Activated CD8-positive, alpha-beta memory T cell treated with anti-CD3 and anti-CD28 coated beads for 48 hours (primary cell): Measurements from ENCODE around the gene PRH1.

Experiments
- DNase-seq, 3 experiments: peaks; one replicate each; pipeline ENCODE4 v3.0.0-alpha.2; 2020; ENCODE audit warnings: low read depth in 2 of 3, low spot score in 2 of 3

Gene PRH1

GRCh38 chr12:10884086-10884725 is at the start of gene PRH1:
Gene PRH1, minus strand, starts transcription at chr12:10884255. Its CDS starts 38 bp downstream, at chr12:10884217.
- no peak for DNase-seq

- DNase-seq: no peak
Observed at GRCh38 chr12:10928746-10929286, 44.8 kb upstream of the PRH1 start, which contains the start of gene PRH2. Gene PRH2, plus strand, starts transcription at chr12:10929236. Its CDS starts 38 bp downstream, at chr12:10929274.

GRCh38 chr12:10926269-10926668 is 42.2 kb upstream of the PRH1 start:
- no peak for DNase-seq

- DNase-seq: no peak
Observed at GRCh38 chr12:10919809-10920208, 35.8 kb upstream of the PRH1 start.

GRCh38 chr12:10910380-10910779 is 26.3 kb upstream of the PRH1 start:
- DNase-seq: no peak

- no peak for DNase-seq
Observed at GRCh38 chr12:10909462-10909861, 25.4 kb upstream of the PRH1 start, which contains the start of gene TAS2R13. Gene TAS2R13, minus strand, starts transcription at chr12:10909562. Its CDS starts 264 bp downstream, at chr12:10909298.

- DNase-seq: no peak
Observed at GRCh38 chr12:10904686-10905085, 20.6 kb upstream of the PRH1 start.

- no peak for DNase-seq
Observed at GRCh38 chr12:10901427-10901826, 17.4 kb upstream of the PRH1 start.

- DNase-seq: no peak
Observed at GRCh38 chr12:10900972-10901371, 16.9 kb upstream of the PRH1 start.

GRCh38 chr12:10900530-10900929 is 16.5 kb upstream of the PRH1 start:
- DNase-seq: no peak

GRCh38 chr12:10896854-10897253 is 12.8 kb upstream of the PRH1 start:
- no peak for DNase-seq

- no peak for DNase-seq
Observed at GRCh38 chr12:10891937-10892336, 7.9 kb upstream of the PRH1 start.

- DNase-seq: no peak
Observed at GRCh38 chr12:10889226-10889625, 5.2 kb upstream of the PRH1 start.

GRCh38 chr12:10873378-10873777 is 10.7 kb downstream of the PRH1 start:
- no peak for DNase-seq

GRCh38 chr12:10867381-10867780 is 16.7 kb downstream of the PRH1 start:
- DNase-seq: no peak

- DNase-seq: no peak
Observed at GRCh38 chr12:10863512-10864218, 20.4 kb downstream of the PRH1 start.

GRCh38 chr12:10861366-10861765 is 22.7 kb downstream of the PRH1 start:
- no peak for DNase-seq

GRCh38 chr12:10855807-10856206 is 28.2 kb downstream of the PRH1 start:
- no peak for DNase-seq

GRCh38 chr12:10853776-10854175 is 30.3 kb downstream of the PRH1 start:
- DNase-seq: no peak

- DNase-seq: no peak
Observed at GRCh38 chr12:10851243-10851858, 32.7 kb downstream of the PRH1 start.

- no peak for DNase-seq
Observed at GRCh38 chr12:10849425-10849878, 34.6 kb downstream of the PRH1 start, which contains the start of gene PRR4. Gene PRR4, minus strand, starts transcription at chr12:10849475. Its CDS starts 38 bp downstream, at chr12:10849437.

- no peak for DNase-seq
Observed at GRCh38 chr12:10847744-10848143, 36.3 kb downstream of the PRH1 start.
